HepG2 (cell line): ENCODE measurements around the gene TEX35. TPM values are rescaled to one million over a fixed set of nuclear protein-coding genes. Genes with fewer than 3 reads are reported as not detected.

Experiments used
- ATF1 ChIP-seq: IDR thresholded peaks from 2 replicates; pipeline ENCODE4 v1.6.1; 2016; ENCODE audit warnings: mild to moderate bottlenecking, control low read depth
- EZH2 ChIP-seq: conservative IDR thresholded peaks from 2 replicates; pipeline ENCODE4 v1.6.1; 2012; ENCODE audit warnings: mild to moderate bottlenecking, low read depth, low read length, moderate library complexity
- HES4 ChIP-seq: sonication (generic); formaldehyde crosslinking; IDR thresholded peaks from 2 replicates; pipeline ENCODE4 v1.9.0; 2021; ENCODE audit warnings: mild to moderate bottlenecking, missing genetic modification reagents, borderline replicate concordance
- HOXA7 ChIP-seq: sonication (generic); formaldehyde crosslinking; IDR thresholded peaks from 2 replicates; pipeline ENCODE4 v1.8.1; 2022; ENCODE audit warnings: mild to moderate bottlenecking, missing genetic modification reagents, moderate library complexity
- HOXD1 ChIP-seq: sonication (generic); formaldehyde crosslinking; IDR thresholded peaks from 2 replicates; pipeline ENCODE4 v1.5.0; 2020; ENCODE audit warnings: missing genetic modification reagents
- JARID2 ChIP-seq: sonication (generic); formaldehyde crosslinking; IDR thresholded peaks from 2 replicates; pipeline ENCODE4 v1.8.1; 2023; ENCODE audit warnings: missing genetic modification reagents, inconsistent platforms; ENCODE audit not compliant: insufficient replicate concordance
- MAFK ChIP-seq, 2 experiments: IDR thresholded peaks in 1 of 2; conservative IDR thresholded peaks in 1 of 2; 2 replicates each; pipeline ENCODE4 v1.6.1; 2011; ENCODE audit warnings: improper control_type of control experiment in 2 of 2, low read length in 2 of 2
- POLR2AphosphoS5 ChIP-seq: IDR thresholded peaks from 2 replicates; pipeline ENCODE4 v1.6.1; 2012; ENCODE audit warnings: low read depth, low read length
- SKIL ChIP-seq: sonication (generic); formaldehyde crosslinking; IDR thresholded peaks from 2 replicates; pipeline ENCODE4 v1.8.0; 2022; ENCODE audit warnings: missing genetic modification reagents, mild to moderate bottlenecking, moderate library complexity, borderline replicate concordance
- TCF7L2 ChIP-seq: IDR thresholded peaks from 2 replicates; pipeline ENCODE4 v1.6.1; 2011; ENCODE audit warnings: mild to moderate bottlenecking, low read depth, low read length, moderate library complexity
- ZBTB21 ChIP-seq: sonication (generic); formaldehyde crosslinking; IDR thresholded peaks from 2 replicates; pipeline ENCODE4 v1.4.0; 2020; ENCODE audit warnings: missing genetic modification reagents
- ZNF569 ChIP-seq: sonication (generic); formaldehyde crosslinking; IDR thresholded peaks from 2 replicates; pipeline ENCODE4 v1.5.0; 2020; ENCODE audit warnings: mild to moderate bottlenecking, missing genetic modification reagents, moderate library complexity, borderline replicate concordance
- ZNF709 ChIP-seq: sonication (generic); formaldehyde crosslinking; IDR thresholded peaks from 2 replicates; pipeline ENCODE4 v1.5.0; 2020; ENCODE audit warnings: mild to moderate bottlenecking, missing genetic modification reagents
- ZNF724P ChIP-seq: sonication (generic); formaldehyde crosslinking; IDR thresholded peaks from 2 replicates; pipeline ENCODE4 v1.8.0; 2022; ENCODE audit warnings: missing genetic modification reagents, borderline replicate concordance
- ZNF782 ChIP-seq: sonication (generic); formaldehyde crosslinking; IDR thresholded peaks from 2 replicates; pipeline ENCODE4 v1.4.0; 2020; ENCODE audit warnings: missing genetic modification reagents, mild to moderate bottlenecking, borderline replicate concordance
- polyA plus RNA-seq, 8 experiments: library from polyadenylated mRNA; depleted of rRNA in 3 of 8; stranded (reverse) in 7 of 8; unstranded in 1 of 8; fragments of >200 nt; fragmentation: Illumina TruSeq in 4 of 8; extraction: Trizol in 4 of 8; gene quantifications; 2 replicates each; pipeline versions ENCODE4 v1.2.1 to v1.2.3, GENCODE V29; 2011 to 2016; ENCODE audit warnings: low read depth in 4 of 8, missing spikeins in 1 of 8, mixed read lengths in 1 of 8; ENCODE audit not compliant: insufficient read depth in 1 of 8
- total RNA-seq, 5 experiments: library from RNA; depleted of rRNA; stranded (reverse); fragments of >200 nt; fragmentation: Illumina TruSeq; extraction: Trizol; gene quantifications; 2 replicates each; pipeline ENCODE4 v1.2.3, GENCODE V29; 2016; ENCODE audit warnings: low read depth in 1 of 5
- TF ChIP-seq, protein P1 (sequence below), 2 experiments: sonication (generic) in 1 of 2; formaldehyde crosslinking in 1 of 2; IDR thresholded peaks; 2 replicates each; pipeline versions ENCODE4 v1.4.0 to v1.6.1; 2016 to 2020; ENCODE audit warnings: borderline replicate concordance in 1 of 2, low read depth in 1 of 2, mild to moderate bottlenecking in 1 of 2, missing genetic modification reagents in 1 of 2
- TF ChIP-seq, protein P2 (sequence below): sonication (generic); formaldehyde crosslinking; conservative IDR thresholded peaks from 2 replicates; pipeline ENCODE4 v1.8.0; 2022; ENCODE audit warnings: missing genetic modification reagents
- TF ChIP-seq, protein P3 (sequence below): sonication (generic); formaldehyde crosslinking; IDR thresholded peaks from 2 replicates; pipeline ENCODE4 v1.9.0; 2021; ENCODE audit warnings: missing genetic modification reagents, mild to moderate bottlenecking, borderline replicate concordance

TEX35 gene
- total and polyA plus RNA-seq, 2 of the 13 experiments (the other 11 are each of a cell fraction or from before 2014, with no cell fraction given), result not detected

DNA sequence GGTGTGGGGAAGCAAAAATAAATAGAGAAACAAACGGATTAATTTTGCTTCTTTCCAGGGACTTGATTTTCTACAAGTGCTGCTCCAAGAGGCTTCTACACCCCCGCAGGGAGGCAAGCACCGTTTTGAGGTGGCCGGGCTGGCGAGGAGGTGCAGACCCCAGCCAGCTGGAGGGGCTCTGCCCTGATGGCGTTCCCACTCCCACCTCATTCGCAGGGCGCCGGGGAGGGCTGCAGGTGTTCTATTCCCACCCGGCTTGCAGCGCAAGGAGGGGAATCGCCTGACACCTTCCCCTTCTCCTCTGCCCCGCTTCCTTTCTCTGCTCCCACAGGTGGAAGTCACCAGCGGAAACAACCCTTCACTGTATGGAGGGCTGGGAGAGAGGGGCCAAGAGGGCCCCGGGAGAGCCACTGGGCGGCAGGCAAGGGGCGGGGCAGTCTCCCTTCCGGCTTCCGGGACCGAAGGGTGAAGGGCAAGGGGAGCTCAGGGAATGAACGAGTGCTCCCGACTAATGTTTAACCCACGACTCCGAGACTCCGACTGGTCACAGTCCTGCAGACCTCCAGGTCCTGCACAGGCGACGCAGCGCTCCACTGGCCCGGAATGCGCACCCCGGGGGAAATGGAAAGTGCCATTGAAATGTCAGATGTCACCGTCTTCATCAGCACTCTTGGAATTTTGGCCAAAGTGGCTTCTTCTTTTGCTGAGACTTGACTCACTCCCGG lies 29.1 kb downstream of the TEX35 start (continued):
- TF ChIP-seq, protein P1, sequence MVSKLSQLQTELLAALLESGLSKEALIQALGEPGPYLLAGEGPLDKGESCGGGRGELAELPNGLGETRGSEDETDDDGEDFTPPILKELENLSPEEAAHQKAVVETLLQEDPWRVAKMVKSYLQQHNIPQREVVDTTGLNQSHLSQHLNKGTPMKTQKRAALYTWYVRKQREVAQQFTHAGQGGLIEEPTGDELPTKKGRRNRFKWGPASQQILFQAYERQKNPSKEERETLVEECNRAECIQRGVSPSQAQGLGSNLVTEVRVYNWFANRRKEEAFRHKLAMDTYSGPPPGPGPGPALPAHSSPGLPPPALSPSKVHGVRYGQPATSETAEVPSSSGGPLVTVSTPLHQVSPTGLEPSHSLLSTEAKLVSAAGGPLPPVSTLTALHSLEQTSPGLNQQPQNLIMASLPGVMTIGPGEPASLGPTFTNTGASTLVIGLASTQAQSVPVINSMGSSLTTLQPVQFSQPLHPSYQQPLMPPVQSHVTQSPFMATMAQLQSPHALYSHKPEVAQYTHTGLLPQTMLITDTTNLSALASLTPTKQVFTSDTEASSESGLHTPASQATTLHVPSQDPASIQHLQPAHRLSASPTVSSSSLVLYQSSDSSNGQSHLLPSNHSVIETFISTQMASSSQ (IDR thresholded peaks at IDR 0.05; ENCODE audit: low read depth), result peak; percentile 81
- TF ChIP-seq, protein P1 (CRISPR knock-in tag; IDR thresholded peaks at IDR 0.05; ENCODE audit: borderline replicate concordance), result peak; percentile 91
- no peak for TF ChIP-seq MAFK (conservative IDR thresholded peaks at IDR 0.05 in 1 of 2, IDR thresholded peaks at IDR 0.05 in 1 of 2; ENCODE audit: low read length in 2 of 2)
- no peak for TF ChIP-seq ZNF724P (CRISPR knock-in tag)
- TF ChIP-seq TCF7L2, result no peak
- TF ChIP-seq ZBTB21, result no peak; the same call in 1 of the 2 replicates
- TF ChIP-seq POLR2AphosphoS5, result peak; percentile 90
- peak; percentile 91 for TF ChIP-seq HOXD1
- TF ChIP-seq ZNF569, result no peak
- no peak for TF ChIP-seq EZH2
- 0 out of 2 replicates have a peak, but pooled peaks have one; percentile 52 for TF ChIP-seq SKIL (CRISPR knock-in tag)
- TF ChIP-seq HES4 (CRISPR knock-in tag), result no peak; the same call in none of the 2 replicates
- TF ChIP-seq, protein P2, sequence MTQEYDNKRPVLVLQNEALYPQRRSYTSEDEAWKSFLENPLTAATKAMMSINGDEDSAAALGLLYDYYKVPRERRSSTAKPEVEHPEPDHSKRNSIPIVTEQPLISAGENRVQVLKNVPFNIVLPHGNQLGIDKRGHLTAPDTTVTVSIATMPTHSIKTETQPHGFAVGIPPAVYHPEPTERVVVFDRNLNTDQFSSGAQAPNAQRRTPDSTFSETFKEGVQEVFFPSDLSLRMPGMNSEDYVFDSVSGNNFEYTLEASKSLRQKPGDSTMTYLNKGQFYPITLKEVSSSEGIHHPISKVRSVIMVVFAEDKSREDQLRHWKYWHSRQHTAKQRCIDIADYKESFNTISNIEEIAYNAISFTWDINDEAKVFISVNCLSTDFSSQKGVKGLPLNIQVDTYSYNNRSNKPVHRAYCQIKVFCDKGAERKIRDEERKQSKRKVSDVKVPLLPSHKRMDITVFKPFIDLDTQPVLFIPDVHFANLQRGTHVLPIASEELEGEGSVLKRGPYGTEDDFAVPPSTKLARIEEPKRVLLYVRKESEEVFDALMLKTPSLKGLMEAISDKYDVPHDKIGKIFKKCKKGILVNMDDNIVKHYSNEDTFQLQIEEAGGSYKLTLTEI (CRISPR knock-in tag), result no peak
- TF ChIP-seq ZNF782 (CRISPR knock-in tag), result no peak; the same call in 1 of the 2 replicates
- no peak for TF ChIP-seq ZNF709 (CRISPR knock-in tag)
- TF ChIP-seq, protein P3, sequence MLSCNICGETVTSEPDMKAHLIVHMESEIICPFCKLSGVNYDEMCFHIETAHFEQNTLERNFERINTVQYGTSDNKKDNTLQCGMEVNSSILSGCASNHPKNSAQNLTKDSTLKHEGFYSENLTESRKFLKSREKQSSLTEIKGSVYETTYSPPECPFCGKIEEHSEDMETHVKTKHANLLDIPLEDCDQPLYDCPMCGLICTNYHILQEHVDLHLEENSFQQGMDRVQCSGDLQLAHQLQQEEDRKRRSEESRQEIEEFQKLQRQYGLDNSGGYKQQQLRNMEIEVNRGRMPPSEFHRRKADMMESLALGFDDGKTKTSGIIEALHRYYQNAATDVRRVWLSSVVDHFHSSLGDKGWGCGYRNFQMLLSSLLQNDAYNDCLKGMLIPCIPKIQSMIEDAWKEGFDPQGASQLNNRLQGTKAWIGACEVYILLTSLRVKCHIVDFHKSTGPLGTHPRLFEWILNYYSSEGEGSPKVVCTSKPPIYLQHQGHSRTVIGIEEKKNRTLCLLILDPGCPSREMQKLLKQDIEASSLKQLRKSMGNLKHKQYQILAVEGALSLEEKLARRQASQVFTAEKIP (CRISPR knock-in tag), result no peak
- TF ChIP-seq JARID2 (CRISPR knock-in tag), result no peak
- no peak for TF ChIP-seq HOXA7
- peak; percentile 21; the same call in 1 of the 2 replicates for TF ChIP-seq ATF1 (CRISPR knock-in tag)
